Thyroid gland (tissue), 4 donors: ENCODE data around the gene GCSAM. TPM values are rescaled to one million over a fixed set of nuclear protein-coding genes. Genes with fewer than 3 reads are reported as not detected.
A peak's percentile ranks its signal among the peaks of the same experiment; 100 is the strongest.
"Not testable (repeated sequence)": the region's sequence is repeated elsewhere in the genome, so short reads cannot be mapped to it uniquely, and the experiment has no call there.

ENCODE experiments used
- DNase-seq, 2 donors: peaks; one replicate each; pipeline ENCODE4 v3.0.0-alpha.2; 2019
- H3K27ac ChIP-seq, 3 donors: fragments of 200-600 bp; sonication (generic); 1 replicate in 2 of 3; 2 replicates in 1 of 3; pipeline ENCODE4 v1.5.1; 2016 to 2019; ENCODE audit warnings: mild to moderate bottlenecking in 1 of 3, moderate library complexity in 1 of 3
- H3K27me3 ChIP-seq: fragments of 200-600 bp; sonication (generic); one replicate; pipeline ENCODE4 v1.5.1; 2019
- H3K36me3 ChIP-seq, 2 donors: fragments of 200-600 bp; sonication (generic); one replicate each; pipeline ENCODE4 v1.5.1; 2016 to 2019
- H3K4me1 ChIP-seq, 2 donors: fragments of 200-600 bp; sonication (generic); one replicate each; pipeline ENCODE4 v1.5.1; 2017 to 2019
- H3K4me3 ChIP-seq, 3 donors: fragments of 200-600 bp; sonication (generic); replicated peaks in 1 of 3; 1 replicate in 2 of 3; 2 replicates in 1 of 3; pipeline ENCODE4 v1.5.1; 2016; ENCODE audit warnings: mild to moderate bottlenecking in 1 of 3
- H3K9me3 ChIP-seq: fragments of 200-600 bp; sonication (generic); one replicate; pipeline ENCODE4 v1.5.1; 2017
- POLR2A ChIP-seq, 2 donors: fragments of 450-650 bp; IDR thresholded peaks; one replicate each; pipeline ENCODE4 v1.6.1; 2017; ENCODE audit warnings: antibody characterized with exemption in 2 of 2, mild to moderate bottlenecking in 2 of 2, moderate library complexity in 1 of 2
- WGBS, 2 donors: methylation state at CpG; one replicate each; pipeline ENCODE4 v1.1.5; 2017; 5-methylcytosine and 5-hydroxymethylcytosine counted together
- intact Hi-C: fragments of 100-400 bp; cut with DNase I; formaldehyde crosslinking; loops from one replicate; pipeline ENCODE4 v1.15.1; 2023
- microRNA counts, 2 donors: library from miRNA; unstranded; fragments of <30 nt; microRNA quantifications; one replicate each; lab custom pipeline; 2016 to 2017
- microRNA-seq: library from miRNA; unstranded; fragments of <30 nt; microRNA quantifications from one replicate; pipeline ENCODE4, GENCODE V29; 2016
- small RNA-seq: library from RNA; depleted of rRNA; stranded (forward); fragments of <200 nt; gene quantifications from one replicate; pipeline ENCODE3, GENCODE V24; 2016
- total RNA-seq, 4 donors: library from RNA; depleted of rRNA; stranded (reverse); fragments of >200 nt; gene quantifications; one replicate each; pipeline ENCODE4 v1.2.3, GENCODE V29; 2016
- TF ChIP-seq, protein P1 (sequence below), 6 experiments: fragments of 200-600 bp in 3 of 6; fragments of 450-650 bp in 3 of 6; sonication (generic) in 3 of 6; IDR thresholded peaks; one replicate each; pipeline ENCODE4 v1.5.1; 2016 to 2019; ENCODE audit warnings: antibody characterized with exemption in 6 of 6, mild to moderate bottlenecking in 2 of 6, inconsistent platforms in 1 of 6, moderate library complexity in 1 of 6

The GCSAM gene
- total RNA-seq, 4 donors from 2014 or later, result 0.33 to 0.40 TPM; not detected in 2

DNA sequence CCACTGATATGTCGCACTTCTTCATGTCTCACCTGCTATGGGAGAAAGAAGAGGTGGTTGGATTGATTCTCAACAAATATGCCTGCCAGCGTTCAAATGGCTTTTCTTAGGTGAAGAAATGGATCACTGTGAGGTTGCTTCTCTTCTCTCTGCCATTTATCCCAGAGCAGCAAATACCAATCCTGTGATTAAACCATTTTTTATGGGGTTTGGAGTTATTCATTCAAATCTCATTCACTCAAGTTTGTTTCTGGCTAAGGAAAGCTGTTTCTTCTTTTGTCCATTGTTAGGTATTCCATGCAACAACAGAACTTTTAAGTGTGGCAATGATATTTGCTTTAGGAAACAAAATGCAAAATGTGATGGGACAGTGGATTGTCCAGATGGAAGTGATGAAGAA is 59.0 kb downstream of the GCSAM start:
- intact Hi-C loops, result no loop called here
- 90 to 92% methylated on average over 2 of the region's 2 CpGs for WGBS, 2 donors
- H3K4me1 ChIP-seq, result peaks cover 17 to 24% of the 10 kb centered on the region in 2 donors

DNA sequence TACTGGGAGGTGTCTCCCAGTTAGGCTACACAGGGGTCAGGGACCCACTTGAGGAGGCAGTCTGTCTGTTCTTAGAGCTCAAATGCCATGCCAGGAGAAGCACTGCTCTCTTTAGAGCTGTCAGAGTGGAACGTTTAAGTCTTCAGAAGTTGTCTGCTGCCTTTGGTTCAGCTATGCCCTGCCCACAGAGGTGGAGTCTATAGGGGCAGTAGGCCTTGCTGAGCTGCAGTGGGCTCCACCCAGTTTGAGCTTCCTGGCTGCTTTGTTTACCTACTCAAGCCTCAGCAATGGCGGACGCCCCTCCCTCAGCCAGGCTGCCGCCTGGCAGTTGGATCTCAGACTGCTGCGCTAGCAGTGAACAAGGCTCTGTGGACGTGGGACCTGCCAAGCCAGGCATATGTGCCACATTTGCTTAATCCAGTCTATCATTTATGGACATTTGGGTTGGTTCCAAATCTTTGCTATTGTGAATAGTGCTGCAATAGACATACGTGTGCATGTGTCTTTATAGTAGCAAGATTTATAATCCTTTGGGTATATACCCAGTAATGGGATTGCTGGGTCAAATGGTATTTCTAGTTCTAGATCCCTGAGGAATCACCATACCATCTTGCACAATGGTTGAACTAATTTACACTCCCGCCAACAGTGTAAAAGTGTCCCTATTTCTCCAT is 60.5 kb downstream of the GCSAM start:
- H3K9me3 ChIP-seq, H3K27me3 ChIP-seq, intact Hi-C loops, H3K27ac ChIP-seq, H3K4me3 ChIP-seq, H3K36me3 ChIP-seq, DNase-seq: not testable (repeated sequence)
- H3K4me1 ChIP-seq, result peaks cover 17 to 24% of the 10 kb centered on the region in 2 donors
- 84 to 90% methylated on average over 3 to 7 of the region's 8 CpGs for WGBS, 2 donors

More for the DNA sequence above, 59.0 kb downstream of the GCSAM start:
- no peak for DNase-seq
- Histone ChIP-seq H3K27ac (peak overlapping the region in 1 of 3 donors; percentile 87), H3K36me3 (no peaks in the 10 kb centered on the region), H3K4me3 (no peak overlapping the region), H3K27me3 (no peaks in the 10 kb centered on the region), H3K9me3 (no peaks in the 10 kb centered on the region)
- TF ChIP-seq POLR2A (IDR thresholded peaks at IDR 0.05), result no peak
- TF ChIP-seq, protein P1, sequence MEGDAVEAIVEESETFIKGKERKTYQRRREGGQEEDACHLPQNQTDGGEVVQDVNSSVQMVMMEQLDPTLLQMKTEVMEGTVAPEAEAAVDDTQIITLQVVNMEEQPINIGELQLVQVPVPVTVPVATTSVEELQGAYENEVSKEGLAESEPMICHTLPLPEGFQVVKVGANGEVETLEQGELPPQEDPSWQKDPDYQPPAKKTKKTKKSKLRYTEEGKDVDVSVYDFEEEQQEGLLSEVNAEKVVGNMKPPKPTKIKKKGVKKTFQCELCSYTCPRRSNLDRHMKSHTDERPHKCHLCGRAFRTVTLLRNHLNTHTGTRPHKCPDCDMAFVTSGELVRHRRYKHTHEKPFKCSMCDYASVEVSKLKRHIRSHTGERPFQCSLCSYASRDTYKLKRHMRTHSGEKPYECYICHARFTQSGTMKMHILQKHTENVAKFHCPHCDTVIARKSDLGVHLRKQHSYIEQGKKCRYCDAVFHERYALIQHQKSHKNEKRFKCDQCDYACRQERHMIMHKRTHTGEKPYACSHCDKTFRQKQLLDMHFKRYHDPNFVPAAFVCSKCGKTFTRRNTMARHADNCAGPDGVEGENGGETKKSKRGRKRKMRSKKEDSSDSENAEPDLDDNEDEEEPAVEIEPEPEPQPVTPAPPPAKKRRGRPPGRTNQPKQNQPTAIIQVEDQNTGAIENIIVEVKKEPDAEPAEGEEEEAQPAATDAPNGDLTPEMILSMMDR (IDR thresholded peaks at IDR 0.05), result no peak

MicroRNAs encoded within 50 kb of the gene (microRNA counts, 767-probe panel; counts per million panel counts)
- 0 to 2,342 counts per million in 2 donors for microRNA hsa-miR-567 (lab: Ali Mortazavi, UCI)

Small RNAs within 50 kb of the gene (microRNA-seq; reads per million reads assigned to microRNA genes)
- gene MIR567, result not detected

Small RNAs within 50 kb of the gene (small RNA-seq; reads per million reads assigned to genes)
- not detected for gene MIR567

Other genes with a start within 250 kb of the GCSAM start
- gene ABHD10, start 154.2 kb downstream of the GCSAM start, total RNA-seq, result 10 to 100 TPM; 40.8 to 54.9 (median 50.6) TPM
- gene TAGLN3, start 134.3 kb downstream of the GCSAM start, total RNA-seq, result 1 to 10 TPM in 1 of 4 donors, under 1 TPM in 1, not detected in 2; 0.22 to 2.6 TPM
- gene TMPRSS7, start 98.5 kb downstream of the GCSAM start, total RNA-seq, result under 1 TPM in 1 of 4 donors, not detected in 3; 0.11 TPM
- 10 to 100 TPM; 32.0 to 62.9 (median 45.9) TPM for gene C3orf52, start 46.9 kb downstream of the GCSAM start, total RNA-seq
- gene SLC9C1, start 161.0 kb upstream of the GCSAM start, total RNA-seq, result under 1 TPM in 1 of 4 donors, not detected in 3; 0.11 TPM
- 10 to 100 TPM; 13.2 to 18.7 (median 15.8) TPM for gene CD200, start 199.9 kb upstream of the GCSAM start, total RNA-seq